Mammary epithelial cell (primary cell): ENCODE data around the gene B3GLCT.

Source experiments
- CTCF ChIP-seq, 2 donors: IDR thresholded peaks in 1 of 2; conservative IDR thresholded peaks in 1 of 2; 2 replicates each; pipeline ENCODE4 v1.5.1; 2011 to 2012; ENCODE audit warnings: inconsistent platforms in 2 of 2, low read length in 2 of 2, mild to moderate bottlenecking in 2 of 2, control low read depth in 1 of 2, low read depth in 1 of 2; ENCODE audit not compliant: insufficient read depth in 1 of 2; ENCODE audit errors: extremely low read depth in 1 of 2
- EZH2 ChIP-seq: IDR thresholded peaks from 2 replicates; pipeline ENCODE4 v1.6.1; 2012; ENCODE audit warnings: low read length, inconsistent platforms, borderline replicate concordance

- TF ChIP-seq CTCF (conservative IDR thresholded peaks at IDR 0.05 in 1 of 2, IDR thresholded peaks at IDR 0.05 in 1 of 2; ENCODE audit: extremely low read depth in 1 of 2, insufficient read depth in 1 of 2, low read depth in 1 of 2, low read length in 2 of 2) (no peak), EZH2 (no peak)
Observed at GRCh38 chr13:31356991-31357390, 157.2 kb downstream of the B3GLCT start.
